Stimulated activated CD4-positive, alpha-beta T cell treated with anti-CD3 and anti-CD28 coated beads, Interleukin-1b, Interleukin-23, amount 100 ng/mL, for 4 hours (primary cell): ENCODE results near the gene NMNAT2.

ENCODE experiments used
- DNase-seq, 2 donors: peaks; one replicate each; pipeline ENCODE4 v3.0.0-alpha.2; 2020; ENCODE audit warnings: low read depth in 2 of 2

Gene NMNAT2

GRCh38 chr1:183237046-183237445 lies 181.1 kb downstream of the NMNAT2 start:
- no peak for DNase-seq

GRCh38 chr1:183236158-183236725 lies 181.9 kb downstream of the NMNAT2 start:
- DNase-seq = no peak

DNA sequence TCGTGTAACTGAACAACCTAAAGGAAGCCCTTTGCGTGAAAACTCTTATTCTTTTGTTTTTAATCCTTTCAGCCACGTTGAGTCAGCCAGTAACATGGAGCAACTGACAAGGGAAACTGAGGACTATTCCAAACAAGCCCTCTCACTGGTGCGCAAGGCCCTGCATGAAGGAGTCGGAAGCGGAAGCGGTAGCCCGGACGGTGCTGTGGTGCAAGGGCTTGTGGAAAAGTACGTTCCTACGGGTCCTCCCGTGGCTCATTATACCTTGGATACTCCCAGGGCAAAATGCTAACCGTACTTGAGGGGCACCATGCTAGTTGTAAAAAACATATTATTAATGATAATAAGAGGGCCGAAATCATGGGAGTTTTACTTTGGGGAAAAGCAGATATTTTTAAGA lies 182.7 kb downstream of the NMNAT2 start:
- DNase-seq = no peak

DNA sequence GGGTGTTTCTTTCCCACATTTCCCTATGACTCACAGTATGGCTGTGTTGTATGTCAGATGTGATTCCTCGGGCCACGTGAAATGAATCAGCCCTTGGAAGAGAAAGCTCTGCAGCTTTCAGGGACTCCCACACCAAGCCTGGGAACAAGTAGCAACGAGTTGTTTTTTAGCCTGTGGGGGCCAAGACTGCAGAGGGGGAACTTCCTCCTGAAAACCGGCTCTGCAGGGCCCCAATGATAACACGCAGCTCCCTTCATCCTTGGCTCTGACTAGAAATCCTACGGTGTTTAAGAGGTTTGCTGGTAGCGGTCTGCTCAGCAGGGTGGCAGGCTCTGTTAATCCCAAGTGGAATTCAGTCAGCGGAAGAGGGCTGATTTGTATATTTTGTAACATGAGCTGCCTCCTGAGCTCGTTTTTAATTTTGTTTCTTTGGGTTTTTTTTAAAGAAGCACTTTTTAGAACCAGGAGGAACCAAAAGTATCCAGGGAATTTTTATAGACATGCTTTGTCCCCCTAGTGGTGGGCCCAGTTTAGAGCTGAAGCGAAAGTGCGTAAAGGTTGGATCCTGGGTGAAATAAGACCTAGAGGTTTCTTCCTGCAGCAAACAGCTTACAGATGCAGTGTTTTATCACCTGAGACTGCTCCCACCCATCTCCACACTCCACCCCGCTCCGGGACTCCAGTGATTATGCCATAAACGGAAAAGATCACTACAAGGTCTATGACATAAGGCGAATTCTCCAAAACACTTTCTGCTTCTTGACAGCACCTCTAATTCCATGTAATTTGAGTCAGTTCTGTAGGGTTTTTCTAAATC lies 183.3 kb downstream of the NMNAT2 start:
- DNase-seq = no peak

DNA sequence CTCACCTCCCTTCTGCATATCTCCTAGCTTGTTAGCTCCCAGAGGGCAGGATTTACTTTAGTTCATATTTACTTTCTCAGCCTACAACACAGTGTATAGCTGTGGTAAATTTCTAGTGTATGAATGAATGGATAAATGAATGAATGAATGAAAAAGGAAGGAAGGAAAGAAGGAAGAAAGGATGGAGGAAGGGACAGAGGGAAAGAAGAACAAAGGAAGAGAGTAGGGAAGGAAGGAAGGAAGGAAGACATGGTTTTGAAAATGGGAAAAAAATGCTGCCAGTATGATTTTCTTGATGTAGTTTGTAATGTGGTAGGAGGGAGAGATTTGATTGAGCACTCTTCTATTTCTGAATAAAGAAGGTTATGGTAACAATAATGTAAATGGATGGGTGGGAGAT lies 185.1 kb downstream of the NMNAT2 start:
- DNase-seq = no peak

DNA sequence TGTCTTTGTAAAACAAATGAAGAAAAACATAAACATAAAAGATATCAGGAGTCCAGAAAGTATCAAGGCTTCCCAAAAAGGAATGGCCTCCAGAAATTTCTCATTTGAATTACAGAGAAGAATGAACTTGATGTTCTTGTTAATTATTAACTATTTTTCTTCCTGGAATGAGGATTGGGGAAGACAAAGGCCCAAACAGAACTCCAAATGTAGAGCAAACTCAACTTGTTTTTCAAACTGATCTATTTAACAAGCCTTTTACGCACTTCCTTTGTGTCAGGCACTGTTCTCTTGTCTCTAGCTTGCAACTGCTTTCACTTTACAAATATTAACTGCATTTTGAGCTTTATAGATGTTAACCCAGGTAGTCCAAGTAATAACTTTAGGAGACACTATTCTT lies 186.6 kb downstream of the NMNAT2 start:
- no peak for DNase-seq

DNA sequence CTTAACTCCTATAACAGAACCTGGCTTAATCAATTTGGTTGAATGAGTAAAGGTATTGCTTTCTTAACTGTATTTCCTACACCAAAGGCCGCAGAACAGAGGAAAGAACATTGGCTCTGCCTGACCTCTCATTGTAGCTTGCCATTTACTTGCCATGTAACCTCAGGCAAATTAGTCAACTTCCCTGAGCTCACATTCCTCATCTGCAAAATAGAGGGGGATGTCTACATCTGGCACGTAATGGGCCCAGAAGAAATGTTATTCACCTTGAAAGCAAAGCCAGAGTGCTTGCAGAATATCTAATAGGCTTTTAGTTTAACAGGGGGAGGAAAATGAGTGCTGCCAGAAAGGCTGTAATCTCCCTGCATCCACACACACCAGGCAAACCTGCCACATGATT lies 187.8 kb downstream of the NMNAT2 start:
- no peak for DNase-seq

- DNase-seq = no peak
Observed at GRCh38 chr1:183228347-183229220, 189.6 kb downstream of the NMNAT2 start.

DNA sequence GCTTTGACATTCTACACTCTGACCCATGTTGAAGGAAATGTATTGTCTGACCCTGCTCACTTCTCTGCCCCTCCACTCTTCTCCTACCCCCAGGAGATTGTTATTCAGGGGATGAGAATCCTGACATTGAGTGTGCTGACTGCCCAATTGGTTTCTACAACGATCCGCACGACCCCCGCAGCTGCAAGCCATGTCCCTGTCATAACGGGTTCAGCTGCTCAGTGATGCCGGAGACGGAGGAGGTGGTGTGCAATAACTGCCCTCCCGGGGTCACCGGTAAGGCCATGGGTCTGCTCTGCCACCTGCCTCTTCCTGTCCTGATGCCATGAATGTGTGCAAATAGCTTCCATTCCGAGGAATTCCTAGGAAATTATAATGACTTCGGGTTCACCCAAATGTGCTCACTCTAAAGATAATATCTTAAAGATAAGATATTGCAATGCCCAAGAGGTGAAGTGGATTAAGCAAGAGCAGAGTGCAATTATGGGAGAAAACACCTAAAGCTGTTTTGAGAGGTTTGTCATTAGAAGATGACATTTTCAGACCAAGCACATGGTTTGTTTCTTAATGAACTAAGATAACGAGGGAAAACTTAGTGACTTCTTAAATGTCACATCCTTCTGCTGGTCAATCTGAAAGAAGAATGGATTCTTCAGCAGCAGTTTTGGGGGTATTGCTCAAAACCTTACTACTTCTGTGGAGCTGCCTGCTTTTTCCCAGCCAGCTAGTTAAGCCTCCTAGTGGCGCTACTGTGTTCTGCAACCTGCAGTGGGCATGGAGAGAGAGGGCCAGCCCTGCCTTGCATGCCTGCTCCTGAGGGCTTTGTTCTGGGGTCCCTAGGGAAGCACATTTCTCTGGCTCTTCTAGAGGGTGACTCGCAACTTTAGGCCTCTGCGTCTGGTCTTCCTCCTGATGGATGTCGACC lies 190.5 kb downstream of the NMNAT2 start:
- peak in 1 of 2 donors; percentile 8 for DNase-seq

GRCh38 chr1:183226963-183227362 lies 191.2 kb downstream of the NMNAT2 start:
- no peak for DNase-seq

GRCh38 chr1:183226361-183226760 lies 191.8 kb downstream of the NMNAT2 start:
- no peak for DNase-seq

DNA sequence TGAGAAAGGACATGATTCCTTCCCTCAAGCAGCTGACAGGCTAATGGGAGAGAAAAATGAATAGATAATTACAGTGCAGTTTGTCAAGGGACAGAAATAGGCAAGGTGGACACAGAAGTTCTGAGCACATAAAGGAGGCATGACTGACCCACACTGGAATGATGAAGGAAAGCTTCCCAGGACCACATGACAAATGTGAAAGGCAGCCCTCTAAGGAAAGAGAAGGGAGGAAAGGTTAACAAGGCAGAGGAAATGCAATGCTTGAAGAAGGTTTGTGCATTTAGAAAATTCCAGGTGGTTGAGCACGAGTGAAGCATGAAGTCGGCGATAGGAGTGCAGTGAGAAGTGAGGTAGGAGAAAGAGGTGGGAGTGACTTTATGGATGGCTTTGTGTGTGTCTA lies 194.7 kb downstream of the NMNAT2 start:
- DNase-seq = no peak

DNA sequence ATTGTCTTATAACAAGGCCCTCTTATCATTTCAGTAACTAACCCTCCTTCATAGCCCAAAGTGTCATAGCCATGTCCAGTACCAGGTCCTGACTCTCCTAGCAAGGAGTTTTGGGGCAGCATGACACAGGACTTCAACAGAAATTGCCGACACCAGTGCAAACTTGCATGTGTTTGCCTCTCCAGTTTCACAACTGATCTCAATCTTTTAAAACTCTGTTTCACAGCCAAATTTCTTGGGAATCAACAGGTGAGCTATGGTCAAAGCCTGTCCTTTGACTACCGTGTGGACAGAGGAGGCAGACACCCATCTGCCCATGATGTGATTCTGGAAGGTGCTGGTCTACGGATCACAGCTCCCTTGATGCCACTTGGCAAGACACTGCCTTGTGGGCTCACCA lies 195.3 kb downstream of the NMNAT2 start:
- DNase-seq = no peak

GRCh38 chr1:183219616-183220009 lies 198.6 kb downstream of the NMNAT2 start:
- DNase-seq = no peak

GRCh38 chr1:183218971-183219615 lies 199.1 kb downstream of the NMNAT2 start:
- DNase-seq = peak in 1 of 2 donors; percentile 28

DNA sequence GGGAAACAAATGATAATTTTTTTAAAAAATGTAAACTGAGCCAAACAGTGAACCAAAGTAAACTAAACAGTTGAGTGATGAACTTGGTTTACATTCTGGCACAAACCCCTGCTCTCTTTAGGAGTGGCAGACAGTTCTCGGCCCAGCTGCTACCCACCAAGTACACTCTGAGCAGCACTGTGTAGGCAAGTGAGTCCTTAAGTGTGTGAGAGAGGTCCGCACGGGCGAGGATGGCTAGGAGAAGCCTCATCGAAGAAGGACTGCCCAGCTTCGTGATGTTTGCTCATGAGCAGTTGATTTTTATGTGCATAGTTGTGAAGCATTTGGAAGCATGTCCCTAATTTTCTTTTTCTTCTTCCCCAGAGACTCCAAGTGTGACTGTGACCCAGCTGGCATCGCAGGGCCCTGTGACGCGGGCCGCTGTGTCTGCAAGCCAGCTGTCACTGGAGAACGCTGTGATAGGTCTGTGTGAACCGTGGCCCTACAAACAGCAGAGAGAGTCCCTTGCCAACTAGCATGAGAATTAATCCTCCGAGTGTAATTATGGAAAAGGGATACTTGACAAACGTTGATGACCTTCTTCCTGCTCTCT lies 200.1 kb downstream of the NMNAT2 start:
- no peak for DNase-seq

- no peak for DNase-seq
Observed at GRCh38 chr1:183215936-183216335, 202.2 kb downstream of the NMNAT2 start.

DNA sequence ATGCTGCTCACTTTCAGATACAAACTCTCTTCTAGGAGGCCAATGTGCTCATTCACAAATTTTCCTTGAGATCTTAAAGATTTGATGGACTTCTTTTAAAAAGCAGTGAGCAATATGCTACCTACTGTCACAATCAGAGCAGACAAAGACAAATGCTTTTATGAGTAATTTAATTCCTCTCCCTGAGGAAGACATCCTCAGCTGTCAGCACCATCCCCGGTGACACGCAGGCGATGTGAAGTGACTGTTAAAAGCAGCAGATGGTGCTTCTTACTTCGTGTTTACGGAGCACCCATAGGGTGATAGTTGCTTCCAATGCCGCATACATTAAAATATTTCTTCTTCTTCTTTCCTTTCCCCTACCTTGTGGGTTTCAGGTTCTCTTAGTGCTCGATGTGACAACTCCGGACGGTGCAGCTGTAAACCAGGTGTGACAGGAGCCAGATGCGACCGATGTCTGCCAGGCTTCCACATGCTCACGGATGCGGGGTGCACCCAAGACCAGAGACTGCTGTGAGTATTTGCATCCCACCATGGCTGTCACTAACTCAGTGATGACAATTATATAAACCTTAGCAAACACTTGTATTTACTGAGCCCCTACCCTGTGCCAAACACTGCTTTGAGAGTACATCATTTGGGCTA lies 203.0 kb downstream of the NMNAT2 start:
- no peak for DNase-seq

DNA sequence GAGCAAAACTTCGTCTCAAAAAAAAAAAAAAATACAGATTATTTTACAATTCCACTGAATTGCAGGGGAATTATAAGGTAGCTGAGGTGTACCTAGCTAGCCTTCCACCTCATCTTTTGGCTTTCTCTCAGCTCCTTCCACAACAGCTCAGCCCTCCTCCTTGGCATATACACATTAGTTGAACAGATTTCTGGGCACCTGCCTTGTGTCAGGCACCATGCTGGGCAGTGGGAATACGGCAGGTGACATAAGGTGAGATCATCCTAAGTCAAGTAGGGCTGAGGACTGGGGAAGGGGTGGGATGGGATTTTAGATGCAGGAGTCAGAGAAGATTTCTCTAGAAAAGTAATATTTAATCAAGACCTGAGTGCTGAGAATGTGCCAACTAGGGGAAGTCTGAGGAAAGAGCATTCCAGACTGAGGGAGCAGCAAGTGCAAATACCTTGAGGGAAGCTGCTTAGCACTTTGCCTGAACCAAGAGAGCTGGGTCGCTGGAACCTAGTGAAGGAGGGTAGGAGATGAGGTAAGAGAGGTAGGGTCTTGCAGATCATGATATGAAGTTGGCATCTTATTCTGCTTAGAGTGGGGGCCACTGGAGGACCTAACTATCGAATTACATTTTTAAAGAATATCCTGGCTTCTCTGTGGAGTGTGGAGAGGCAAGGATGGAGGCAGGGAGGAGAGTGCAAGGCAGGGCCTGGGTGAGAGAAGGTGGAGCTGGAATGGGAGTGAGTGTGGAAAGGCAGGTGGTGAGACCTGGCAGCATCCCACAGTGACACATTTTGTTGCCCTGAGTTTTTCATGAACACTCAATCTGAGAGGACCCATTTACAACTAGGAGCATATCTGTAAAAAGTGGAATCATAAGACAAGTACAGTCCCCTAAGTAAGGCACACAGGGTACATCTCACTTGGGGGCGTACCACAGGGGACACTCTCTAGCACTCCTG lies 203.9 kb downstream of the NMNAT2 start:
- DNase-seq = no peak
